NCI-H748 (cell line): ENCODE data around the gene ARSJ.

ENCODE experiments used
- DNase-seq: peaks from one replicate; lab custom pipeline; 2025; ENCODE audit not compliant: unreplicated experiment; lab: John Stamatoyannopoulos, UW

Gene ARSJ

GRCh38 chr4:113990886-113991285 lies 11.4 kb upstream of the ARSJ start:
- no peak for DNase-seq

DNA sequence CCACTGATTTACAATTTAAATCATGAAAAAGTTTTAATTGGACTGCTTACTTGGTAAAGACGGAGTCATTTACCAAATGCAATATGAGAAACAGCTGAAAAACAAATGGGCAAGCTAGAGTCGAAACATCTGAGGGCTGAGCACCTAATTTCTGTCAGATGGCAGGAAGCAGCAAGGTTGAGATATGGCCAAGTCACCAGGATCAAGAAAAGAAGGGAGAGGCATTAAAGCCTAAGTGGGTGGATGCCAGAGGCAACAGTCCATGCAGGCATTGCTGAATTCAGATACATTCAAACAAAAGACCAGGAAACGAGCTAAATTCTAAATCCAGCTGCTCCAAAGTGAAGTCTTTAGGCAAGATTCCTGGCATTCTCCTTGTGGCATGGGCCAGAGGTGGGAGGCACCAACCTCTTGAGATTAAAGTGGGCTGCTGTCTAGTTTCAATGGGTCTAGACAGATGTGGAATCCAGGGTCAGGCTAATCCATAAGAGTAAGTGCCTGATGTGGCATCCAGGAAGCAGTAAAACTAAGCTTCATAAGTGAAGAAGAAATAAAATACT lies 8.0 kb upstream of the ARSJ start:
- DNase-seq = no peak

- DNase-seq = no peak
These were observed 2.7 kb upstream of the ARSJ start for GRCh38 chr4:113982181-113982580.

DNA sequence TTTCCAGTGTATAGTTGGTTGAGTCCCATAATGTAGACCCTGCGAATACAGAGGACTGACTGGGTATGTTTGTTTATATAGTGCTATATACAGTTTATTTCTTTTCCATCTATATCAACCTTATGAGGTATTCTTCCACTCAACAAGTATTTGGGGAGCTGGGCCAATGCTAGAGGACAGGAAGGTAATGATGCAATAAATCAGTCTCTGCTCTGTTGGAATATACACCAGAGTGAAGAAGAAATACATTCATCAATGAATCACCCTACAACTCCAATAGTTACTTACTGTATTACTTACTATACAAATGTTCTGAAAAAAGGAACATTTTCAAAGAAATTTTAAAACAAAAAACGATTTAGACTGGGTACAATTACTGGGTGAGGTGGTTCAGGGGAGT lies 2.1 kb upstream of the ARSJ start:
- DNase-seq = no peak

- DNase-seq = peak; percentile 13
These were observed 613 bp upstream of the ARSJ start for GRCh38 chr4:113979905-113980615.

GRCh38 chr4:113978561-113979147 lies 793 bp downstream of the ARSJ start:
- peak; percentile 48 for DNase-seq

DNA sequence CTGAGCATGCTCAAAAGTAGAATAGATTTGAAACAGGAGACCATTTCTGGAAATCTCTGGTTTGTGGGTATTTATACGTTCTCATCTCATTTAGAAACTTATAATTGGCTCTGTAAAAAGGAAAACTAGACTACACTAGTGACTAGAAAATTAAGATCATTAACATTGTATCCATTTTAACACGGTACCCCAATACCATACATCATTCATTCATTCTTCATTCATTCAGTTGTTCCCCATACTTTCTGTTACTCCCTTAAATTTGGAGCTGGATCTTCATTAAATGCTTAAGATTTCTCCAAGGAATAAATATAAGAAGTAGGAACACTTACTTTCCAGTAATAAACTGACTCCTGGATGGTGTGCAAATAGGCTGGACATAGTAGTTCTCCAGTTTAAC lies 1.3 kb downstream of the ARSJ start:
- DNase-seq = no peak

- DNase-seq = peak; percentile 10
These were observed 2.0 kb downstream of the ARSJ start for GRCh38 chr4:113977526-113977855.

GRCh38 chr4:113976741-113977525 lies 2.5 kb downstream of the ARSJ start:
- no peak for DNase-seq

GRCh38 chr4:113975578-113975977 lies 3.9 kb downstream of the ARSJ start:
- DNase-seq = no peak

GRCh38 chr4:113974467-113974866 lies 5.0 kb downstream of the ARSJ start:
- DNase-seq = no peak

DNA sequence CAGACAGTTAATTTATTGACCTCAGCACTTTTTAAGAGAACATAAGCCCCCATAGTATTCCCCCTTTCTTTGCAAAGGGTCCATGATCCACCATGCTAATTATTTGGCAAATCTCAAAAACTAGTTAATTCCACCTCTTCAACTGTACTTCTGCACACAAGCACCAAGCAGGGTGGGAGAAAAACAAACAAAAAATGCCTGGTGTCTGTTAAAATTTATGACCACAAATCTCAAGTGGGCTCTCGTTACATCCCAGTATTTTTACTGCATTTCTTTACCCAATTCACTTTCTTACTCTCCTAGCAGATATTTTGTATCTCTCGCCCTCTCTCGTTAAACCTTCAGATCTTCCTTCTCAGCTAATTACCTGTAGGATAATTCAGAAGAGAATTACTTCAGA lies 6.1 kb downstream of the ARSJ start:
- peak; percentile 58 for DNase-seq

GRCh38 chr4:113972781-113973180 lies 6.7 kb downstream of the ARSJ start:
- peak; percentile 8 for DNase-seq

GRCh38 chr4:113971706-113972360 lies 7.6 kb downstream of the ARSJ start:
- DNase-seq = no peak

- DNase-seq = no peak
These were observed 9.6 kb downstream of the ARSJ start for GRCh38 chr4:113969709-113970334.

GRCh38 chr4:113968473-113968872 lies 11.0 kb downstream of the ARSJ start:
- no peak for DNase-seq

DNA sequence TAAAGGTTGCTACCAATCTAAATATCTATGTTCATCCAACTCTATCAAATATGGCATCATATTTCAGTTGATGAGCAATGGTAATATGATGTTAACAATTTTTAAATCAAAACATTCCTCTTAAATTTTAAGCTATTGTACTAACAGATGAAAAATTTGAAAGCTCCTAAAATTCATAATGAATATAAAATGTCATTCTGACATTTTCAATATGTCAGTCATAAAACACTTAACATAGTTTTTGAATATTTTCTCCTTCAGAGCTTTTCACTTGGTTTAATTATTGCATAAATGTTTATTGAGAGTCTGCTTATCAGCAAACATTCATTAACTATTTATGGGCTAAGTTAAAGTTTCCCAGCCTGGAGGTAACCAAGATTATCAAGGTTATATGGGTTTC lies 11.8 kb downstream of the ARSJ start:
- no peak for DNase-seq

DNA sequence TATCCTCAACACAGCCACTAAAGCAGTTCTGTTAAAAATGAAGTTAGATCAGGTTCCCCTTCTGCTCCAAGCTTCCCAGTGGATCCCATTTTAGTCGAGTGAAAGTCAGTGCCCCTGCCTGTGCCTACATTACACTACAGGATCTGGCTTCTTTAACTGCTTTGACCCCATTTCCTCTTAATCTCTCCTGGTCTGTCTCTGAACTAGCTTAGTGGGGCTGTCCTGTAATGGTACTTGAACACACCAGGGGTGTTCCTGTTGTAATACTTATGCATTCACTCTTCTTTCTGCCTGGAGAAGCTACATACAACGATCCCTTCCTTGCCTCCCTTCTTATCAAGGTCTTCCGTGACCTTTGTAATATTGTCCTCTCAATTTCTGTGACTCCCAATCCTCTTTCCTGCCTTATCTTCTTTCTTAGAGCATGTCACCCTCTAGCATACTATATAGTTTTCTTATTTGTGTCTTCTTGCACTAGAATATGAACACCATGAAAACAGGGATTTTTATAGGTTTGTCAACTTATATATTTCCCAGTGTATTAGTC lies 16.7 kb downstream of the ARSJ start:
- DNase-seq = peak; percentile 2

DNA sequence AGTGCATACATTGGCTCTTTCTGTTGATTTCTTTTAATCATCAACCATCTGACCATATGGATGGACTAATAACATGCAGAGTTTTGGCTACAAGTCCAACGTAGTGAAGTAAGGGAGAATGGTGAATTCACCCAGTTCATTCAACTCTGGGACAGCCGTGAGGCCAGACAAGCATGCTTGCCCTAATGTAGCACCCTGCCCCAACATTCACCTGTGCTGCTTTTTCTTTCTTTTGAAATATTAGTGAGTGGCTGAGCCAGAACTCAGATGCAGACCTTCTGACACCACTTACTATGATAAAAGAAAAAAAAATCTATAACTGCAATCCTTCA lies 17.5 kb downstream of the ARSJ start:
- no peak for DNase-seq

DNA sequence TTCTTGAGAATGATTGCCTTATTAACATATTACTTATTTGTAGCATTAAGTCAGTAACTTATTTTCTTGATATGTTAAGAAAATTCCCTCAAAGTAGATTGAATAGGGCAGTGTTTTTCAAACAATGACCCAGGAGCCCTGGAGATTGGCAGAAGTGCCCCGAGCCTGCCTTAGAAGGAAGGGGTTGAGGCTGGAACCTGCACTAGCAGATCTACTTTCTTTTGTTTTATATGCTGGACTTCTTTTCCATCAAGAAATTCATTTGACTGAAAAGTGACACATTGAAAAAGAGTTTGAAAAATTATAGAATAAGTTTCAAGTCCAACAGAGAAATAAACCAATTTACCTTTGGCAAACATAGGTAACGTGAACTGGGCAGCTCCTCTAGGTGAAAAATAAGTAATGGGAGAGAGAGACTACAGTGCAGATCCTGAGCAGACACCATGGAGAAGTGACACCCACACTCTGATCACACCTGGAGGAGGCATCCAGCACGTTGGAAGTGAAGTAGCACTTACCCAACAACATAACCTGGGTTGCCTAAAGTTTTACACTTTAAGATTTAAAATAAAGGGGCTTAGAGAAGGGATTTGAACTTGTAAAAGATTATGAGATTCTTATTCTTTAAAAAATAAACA lies 18.6 kb downstream of the ARSJ start:
- peak; percentile 65 for DNase-seq
